HEK293T (cell line): ENCODE measurements around the gene LRRC1.

Source experiments
- ARNT ChIP-seq: fragments of 450-650 bp; IDR thresholded peaks from 2 replicates; pipeline ENCODE4 v1.6.1; 2017; ENCODE audit warnings: mild to moderate bottlenecking
- BHLHE40 ChIP-seq: fragments of 450-650 bp; IDR thresholded peaks from 2 replicates; pipeline ENCODE4 v1.6.1; 2016; ENCODE audit warnings: mild to moderate bottlenecking, moderate library complexity, borderline replicate concordance
- CTBP1 ChIP-seq: fragments of 450-650 bp; IDR thresholded peaks from 2 replicates; pipeline ENCODE4 v1.6.1; 2016; ENCODE audit warnings: borderline replicate concordance
- ELF4 ChIP-seq: fragments of 450-650 bp; IDR thresholded peaks from 2 replicates; pipeline ENCODE4 v1.6.1; 2017; ENCODE audit warnings: antibody characterized with exemption
- FOXA1 ChIP-seq: fragments of 450-650 bp; IDR thresholded peaks from 2 replicates; pipeline ENCODE4 v1.6.1; 2016; ENCODE audit warnings: mild to moderate bottlenecking
- FOXM1 ChIP-seq: fragments of 450-650 bp; IDR thresholded peaks from 2 replicates; pipeline ENCODE4 v1.6.1; 2017; ENCODE audit warnings: mild to moderate bottlenecking, borderline replicate concordance
- HDGF ChIP-seq: fragments of 450-650 bp; IDR thresholded peaks from 2 replicates; pipeline ENCODE4 v1.6.1; 2017; ENCODE audit warnings: antibody characterized with exemption, borderline replicate concordance
- L3MBTL2 ChIP-seq: fragments of 450-650 bp; conservative IDR thresholded peaks from 2 replicates; pipeline ENCODE4 v1.6.1; 2016; ENCODE audit warnings: mild to moderate bottlenecking
- LEF1 ChIP-seq: fragments of 450-650 bp; IDR thresholded peaks from 2 replicates; pipeline ENCODE4 v1.6.1; 2017; ENCODE audit warnings: mild to moderate bottlenecking, borderline replicate concordance
- NFRKB ChIP-seq: fragments of 450-650 bp; IDR thresholded peaks from 2 replicates; pipeline ENCODE4 v1.6.1; 2016; ENCODE audit warnings: mild to moderate bottlenecking, moderate library complexity
- SP1 ChIP-seq: fragments of 450-650 bp; IDR thresholded peaks from 2 replicates; pipeline ENCODE4 v1.6.1; 2017
- TARDBP ChIP-seq: fragments of 450-650 bp; IDR thresholded peaks from 2 replicates; pipeline ENCODE4 v1.6.1; 2016
- ZNF384 ChIP-seq: fragments of 450-650 bp; IDR thresholded peaks from 2 replicates; pipeline ENCODE4 v1.6.1; 2016

DNA sequence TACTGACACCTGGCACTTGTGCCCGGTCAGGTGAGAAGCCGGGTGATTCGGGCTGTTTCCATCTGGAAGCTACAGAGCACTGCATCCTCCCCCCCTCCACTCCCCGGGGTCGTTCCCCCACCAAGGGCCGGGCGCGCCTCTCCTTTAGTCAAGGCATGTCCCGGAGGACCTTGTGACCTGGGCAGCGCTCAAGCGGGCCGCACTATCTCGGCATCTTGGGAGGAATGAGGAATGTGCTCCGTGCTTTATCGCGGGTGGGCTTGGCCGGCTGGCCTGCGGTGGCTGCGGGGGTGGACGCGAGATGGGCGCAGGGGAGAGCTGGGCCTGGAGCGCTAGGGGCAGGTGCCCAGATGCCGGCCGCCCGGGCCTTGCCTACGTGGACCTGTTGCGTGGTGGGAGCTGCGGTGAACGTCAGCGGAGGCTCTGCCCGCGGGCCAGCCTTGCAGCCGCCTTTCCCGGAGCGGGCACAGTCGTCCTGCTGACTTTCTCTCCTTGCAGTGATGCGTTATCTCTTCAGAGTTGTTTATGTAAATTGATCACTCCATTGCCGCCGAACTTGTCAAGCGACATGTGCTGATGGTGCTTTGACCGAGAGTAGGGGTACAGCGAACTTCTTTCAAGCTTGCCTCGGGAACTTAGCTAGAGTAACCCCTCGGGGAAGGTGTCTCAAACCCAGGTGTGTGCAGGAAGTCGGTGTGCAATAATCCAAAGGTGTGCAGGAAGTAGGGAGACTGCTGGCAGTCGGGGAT is 1.1 kb downstream of the LRRC1 start:
- TF ChIP-seq ELF4: no peak
- no peak for TF ChIP-seq FOXM1
- no peak for TF ChIP-seq TARDBP
- no peak for TF ChIP-seq SP1
- no peak for TF ChIP-seq HDGF
- TF ChIP-seq ZNF384: no peak
- TF ChIP-seq FOXA1: no peak
- TF ChIP-seq CTBP1: no peak
- no peak for TF ChIP-seq BHLHE40
- no peak; the same call in 1 of the 2 replicates for TF ChIP-seq L3MBTL2
- no peak for TF ChIP-seq ARNT
- TF ChIP-seq NFRKB: no peak
- no peak for TF ChIP-seq LEF1
